Measurements from ENCODE around the gene CDC42SE2. TPM values are rescaled to one million over a fixed set of nuclear protein-coding genes. Genes with fewer than 3 reads are reported as not detected.

Gene CDC42SE2
- total RNA-seq, 1 experiment from 2014 or later, result 46.1 TPM

- peaks cover 6% of the 10 kb centered on the region; the same call in 1 of the 2 replicates for H3K4me1 ChIP-seq (ENCODE audit: control insufficient read depth, insufficient read depth, low read length)
- BruUV-seq (replicated peaks), result no TSS peak
- H3K4me3 ChIP-seq (ENCODE audit: low read depth in 2 of 2, low read length in 2 of 2), result no peak overlapping the region
- CTCF ChIA-PET, result no interaction called here
- no peaks in the 10 kb centered on the region for H3K27me3 ChIP-seq (ENCODE audit: control insufficient read depth, insufficient read depth, low read length)
- no peaks in the 10 kb centered on the region for H3K9me3 ChIP-seq (ENCODE audit: control insufficient read depth, insufficient read depth, low read depth, low read length)
- H3K36me3 ChIP-seq (ENCODE audit: control insufficient read depth, insufficient read depth, low read length), result no peaks in the 10 kb centered on the region; the same call in 1 of the 2 replicates
- intact Hi-C loops (cut with micrococcal nuclease; ENCODE audit: unreplicated experiment), result no loop called here
- POLR2A ChIA-PET, result no interaction called here
- H3K27ac ChIP-seq (ENCODE audit: low read length), result no peak overlapping the region
- ATAC-seq, result peak; percentile 82
- peak; percentile 54 for DNase-seq (ENCODE audit: low read depth, low spot score)
- TF ChIP-seq TCF7L2 (IDR thresholded peaks at IDR 0.05; ENCODE audit: low read depth, low read length) (no peak), POLR2AphosphoS5 (IDR thresholded peaks at IDR 0.05; ENCODE audit: low read depth, low read length) (no peak), SIN3A (IDR thresholded peaks at IDR 0.05; ENCODE audit: borderline replicate concordance, insufficient read depth, low read depth, low read length) (no peak)
- TF ChIP-seq, protein P1, sequence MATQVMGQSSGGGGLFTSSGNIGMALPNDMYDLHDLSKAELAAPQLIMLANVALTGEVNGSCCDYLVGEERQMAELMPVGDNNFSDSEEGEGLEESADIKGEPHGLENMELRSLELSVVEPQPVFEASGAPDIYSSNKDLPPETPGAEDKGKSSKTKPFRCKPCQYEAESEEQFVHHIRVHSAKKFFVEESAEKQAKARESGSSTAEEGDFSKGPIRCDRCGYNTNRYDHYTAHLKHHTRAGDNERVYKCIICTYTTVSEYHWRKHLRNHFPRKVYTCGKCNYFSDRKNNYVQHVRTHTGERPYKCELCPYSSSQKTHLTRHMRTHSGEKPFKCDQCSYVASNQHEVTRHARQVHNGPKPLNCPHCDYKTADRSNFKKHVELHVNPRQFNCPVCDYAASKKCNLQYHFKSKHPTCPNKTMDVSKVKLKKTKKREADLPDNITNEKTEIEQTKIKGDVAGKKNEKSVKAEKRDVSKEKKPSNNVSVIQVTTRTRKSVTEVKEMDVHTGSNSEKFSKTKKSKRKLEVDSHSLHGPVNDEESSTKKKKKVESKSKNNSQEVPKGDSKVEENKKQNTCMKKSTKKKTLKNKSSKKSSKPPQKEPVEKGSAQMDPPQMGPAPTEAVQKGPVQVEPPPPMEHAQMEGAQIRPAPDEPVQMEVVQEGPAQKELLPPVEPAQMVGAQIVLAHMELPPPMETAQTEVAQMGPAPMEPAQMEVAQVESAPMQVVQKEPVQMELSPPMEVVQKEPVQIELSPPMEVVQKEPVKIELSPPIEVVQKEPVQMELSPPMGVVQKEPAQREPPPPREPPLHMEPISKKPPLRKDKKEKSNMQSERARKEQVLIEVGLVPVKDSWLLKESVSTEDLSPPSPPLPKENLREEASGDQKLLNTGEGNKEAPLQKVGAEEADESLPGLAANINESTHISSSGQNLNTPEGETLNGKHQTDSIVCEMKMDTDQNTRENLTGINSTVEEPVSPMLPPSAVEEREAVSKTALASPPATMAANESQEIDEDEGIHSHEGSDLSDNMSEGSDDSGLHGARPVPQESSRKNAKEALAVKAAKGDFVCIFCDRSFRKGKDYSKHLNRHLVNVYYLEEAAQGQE (IDR thresholded peaks at IDR 0.05; ENCODE audit: insufficient read depth in 1 of 2, low read depth in 2 of 2, low read length in 1 of 2), result no peak
- TF ChIP-seq, protein P2, sequence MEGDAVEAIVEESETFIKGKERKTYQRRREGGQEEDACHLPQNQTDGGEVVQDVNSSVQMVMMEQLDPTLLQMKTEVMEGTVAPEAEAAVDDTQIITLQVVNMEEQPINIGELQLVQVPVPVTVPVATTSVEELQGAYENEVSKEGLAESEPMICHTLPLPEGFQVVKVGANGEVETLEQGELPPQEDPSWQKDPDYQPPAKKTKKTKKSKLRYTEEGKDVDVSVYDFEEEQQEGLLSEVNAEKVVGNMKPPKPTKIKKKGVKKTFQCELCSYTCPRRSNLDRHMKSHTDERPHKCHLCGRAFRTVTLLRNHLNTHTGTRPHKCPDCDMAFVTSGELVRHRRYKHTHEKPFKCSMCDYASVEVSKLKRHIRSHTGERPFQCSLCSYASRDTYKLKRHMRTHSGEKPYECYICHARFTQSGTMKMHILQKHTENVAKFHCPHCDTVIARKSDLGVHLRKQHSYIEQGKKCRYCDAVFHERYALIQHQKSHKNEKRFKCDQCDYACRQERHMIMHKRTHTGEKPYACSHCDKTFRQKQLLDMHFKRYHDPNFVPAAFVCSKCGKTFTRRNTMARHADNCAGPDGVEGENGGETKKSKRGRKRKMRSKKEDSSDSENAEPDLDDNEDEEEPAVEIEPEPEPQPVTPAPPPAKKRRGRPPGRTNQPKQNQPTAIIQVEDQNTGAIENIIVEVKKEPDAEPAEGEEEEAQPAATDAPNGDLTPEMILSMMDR (IDR thresholded peaks at IDR 0.05), result no peak
- in situ Hi-C loops (cut with HindIII; ENCODE audit: low pct_unique_long_range_greater_than_20kb, low sequenced_read_pairs), result no loop called here
Observed at GRCh38 chr5:131328536-131329285, 64.9 kb downstream of the CDC42SE2 start.

DNA sequence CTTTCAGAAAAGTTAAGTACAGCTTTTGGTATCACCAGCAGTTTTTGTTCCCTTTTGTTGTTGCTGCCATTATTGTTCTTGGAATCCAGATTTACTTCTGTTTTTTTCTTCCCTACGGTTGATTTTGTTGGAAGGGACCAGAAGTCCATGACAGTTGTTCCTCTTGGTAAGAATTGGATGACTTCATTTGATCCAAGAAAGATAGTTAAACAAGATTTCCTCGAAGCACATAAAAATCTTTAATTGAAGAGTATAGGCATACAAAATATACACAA, 65.4 kb downstream of the CDC42SE2 start:
- ATAC-seq, result no peak
- Histone ChIP-seq H3K4me1 (ENCODE audit: control insufficient read depth, insufficient read depth, low read length) (peaks cover 6% of the 10 kb centered on the region; the same call in 1 of the 2 replicates), H3K27ac (ENCODE audit: low read length) (no peak overlapping the region), H3K4me3 (ENCODE audit: low read depth in 2 of 2, low read length in 2 of 2) (no peak overlapping the region), H3K27me3 (ENCODE audit: control insufficient read depth, insufficient read depth, low read length) (no peaks in the 10 kb centered on the region), H3K36me3 (ENCODE audit: control insufficient read depth, insufficient read depth, low read length) (no peaks in the 10 kb centered on the region; the same call in 1 of the 2 replicates), H3K9me3 (ENCODE audit: control insufficient read depth, insufficient read depth, low read depth, low read length) (no peaks in the 10 kb centered on the region)
- CTCF ChIA-PET, result no interaction called here
- TF ChIP-seq, protein P1 (IDR thresholded peaks at IDR 0.05; ENCODE audit: insufficient read depth in 1 of 2, low read depth in 2 of 2, low read length in 1 of 2), result no peak
- TF ChIP-seq TCF7L2 (IDR thresholded peaks at IDR 0.05; ENCODE audit: low read depth, low read length) (no peak), SIN3A (IDR thresholded peaks at IDR 0.05; ENCODE audit: borderline replicate concordance, insufficient read depth, low read depth, low read length) (no peak), POLR2AphosphoS5 (IDR thresholded peaks at IDR 0.05; ENCODE audit: low read depth, low read length) (no peak)
- TF ChIP-seq, protein P2 (IDR thresholded peaks at IDR 0.05), result no peak
- POLR2A ChIA-PET, result no interaction called here
- BruUV-seq (replicated peaks), result no TSS peak
- in situ Hi-C loops (cut with HindIII; ENCODE audit: low pct_unique_long_range_greater_than_20kb, low sequenced_read_pairs) (no loop called here), intact Hi-C loops (cut with micrococcal nuclease; ENCODE audit: unreplicated experiment) (no loop called here)
- no peak for DNase-seq (ENCODE audit: low read depth, low spot score)
